Adrenal gland (tissue), 12 donors: Measurements from ENCODE around the gene TSPAN8. TPM values are rescaled to one million over a fixed set of nuclear protein-coding genes. Genes with fewer than 3 reads are reported as not detected.

Experiments
- DNase-seq, 7 donors: peaks; one replicate each; pipeline ENCODE4 v3.0.0-alpha.2; 2019 to 2020
- H3K27ac ChIP-seq, 5 donors: fragments of 200-600 bp; sonication (generic) in 4 of 5; 1 replicate in 3 of 5; 2 replicates in 2 of 5; pipeline versions ENCODE4 v1.5.1 to v1.8.0; 2016 to 2020; ENCODE audit warnings: mild to moderate bottlenecking in 1 of 5
- H3K27me3 ChIP-seq: fragments of 200-600 bp; 2 replicates; pipeline ENCODE4 v1.8.0; 2021
- H3K36me3 ChIP-seq, 2 donors: fragments of 200-600 bp; replicated peaks in 1 of 2; 1 replicate in 1 of 2; 2 replicates in 1 of 2; pipeline versions ENCODE4 v1.5.1 to v1.8.0; 2018 to 2022
- H3K4me1 ChIP-seq, 2 donors: fragments of 200-600 bp; replicated peaks in 1 of 2; 1 replicate in 1 of 2; 2 replicates in 1 of 2; pipeline versions ENCODE4 v1.5.1 to v1.8.0; 2018 to 2021
- H3K4me3 ChIP-seq, 4 donors: fragments of 200-600 bp; sonication (generic) in 3 of 4; one replicate each; pipeline ENCODE4 v1.5.1; 2016 to 2018
- H3K9me3 ChIP-seq, 3 donors: fragments of 200-600 bp; sonication (generic) in 1 of 3; replicated peaks in 1 of 3; 1 replicate in 2 of 3; 2 replicates in 1 of 3; pipeline versions ENCODE4 v1.5.1 to v1.8.0; 2016 to 2021
- POLR2A ChIP-seq, 2 donors: fragments of 450-650 bp; IDR thresholded peaks; one replicate each; pipeline ENCODE4 v1.6.1; 2017; ENCODE audit warnings: antibody characterized with exemption in 2 of 2, mild to moderate bottlenecking in 2 of 2, moderate library complexity in 1 of 2
- WGBS, 4 donors: extraction: QIAGEN DNeasy Blood & Tissue Kit in 2 of 4; methylation state at CpG; one replicate each; pipeline versions ENCODE4 v1.1.5 to v1.1.7; 2013 to 2017; 5-methylcytosine and 5-hydroxymethylcytosine counted together
- intact Hi-C, 2 donors: fragments of 100-400 bp; cut with DNase I; formaldehyde crosslinking; loops; one replicate each; pipeline versions ENCODE4 v1.14.1 to v1.15.0; 2022 to 2023
- polyA plus RNA-seq, 3 donors: library from polyadenylated mRNA; stranded (reverse); fragments of 200-250 nt in 2 of 3; fragments of 350-450 nt in 1 of 3; fragmentation: Illumina TruSeq in 1 of 3; extraction: RNeasy Lipid Tissue Mini Kit (QIAGEN cat#74804) in 1 of 3; gene quantifications; one replicate each; pipeline ENCODE4 v1.2.3, GENCODE V29; 2013 to 2014
- total RNA-seq, 9 donors: library from RNA; depleted of rRNA in 4 of 9; stranded (reverse); fragments of >200 nt in 4 of 9; fragments of 120-200 nt in 1 of 9; fragmentation: NEBNext Ultra II Directional in 1 of 9; extraction: Animal tissue kit (Norgen Biotek cat#: 25700) in 1 of 9; gene quantifications; one replicate each; pipeline versions ENCODE4 v1.1.0 to v1.2.4, GENCODE V29; 2013 to 2023
- TF ChIP-seq, protein P1 (sequence below), 6 experiments: fragments of 450-650 bp in 4 of 6; fragments of 200-600 bp in 2 of 6; sonication (generic) in 1 of 6; IDR thresholded peaks; 1 replicate in 5 of 6; 2 replicates in 1 of 6; pipeline versions ENCODE4 v1.5.1 to v1.8.0; 2016 to 2021; ENCODE audit warnings: antibody characterized with exemption in 6 of 6, mild to moderate bottlenecking in 2 of 6, moderate library complexity in 1 of 6
- donor health status: healthy with polysubstance abuse.
- donor health status: Bipolar disorder and iron deficiency.
- donor health status: DM: yes; HTN: yes; CAD: no.
- donor health status: DM: no; HTN: no; CAD: no.
- donor health status: DM: no; HTN: no; CAD: no.
- donor health status: DM: yes; HTN: yes; CAD: no.

Gene TSPAN8
- total and polyA plus RNA-seq, 12 donors = 0.90 to 11.6 (median 3.7) TPM

DNA sequence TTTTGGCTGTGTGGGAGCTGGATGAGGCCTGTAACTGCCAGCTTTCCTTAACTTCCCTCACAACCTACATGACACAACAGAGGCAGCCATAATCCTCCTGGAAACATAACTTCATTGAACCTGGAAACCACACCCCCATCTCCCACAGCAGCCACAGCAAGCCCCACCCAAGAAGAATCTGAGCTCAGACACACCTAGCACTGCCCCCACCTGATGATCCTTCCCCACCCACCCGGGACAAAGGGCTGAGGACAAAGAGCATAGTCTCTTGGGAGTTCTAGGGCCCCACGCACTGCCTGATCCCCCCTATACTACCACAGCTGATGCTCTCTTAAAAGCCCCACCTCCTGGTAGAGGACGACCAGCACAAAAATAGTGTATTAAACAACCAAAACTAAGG, 29.6 kb upstream of the TSPAN8 start:
- 70 to 93% (median 83%) methylated on average over 2 to 3 of the region's 3 CpGs for WGBS, 4 donors
- TF ChIP-seq, protein P1, sequence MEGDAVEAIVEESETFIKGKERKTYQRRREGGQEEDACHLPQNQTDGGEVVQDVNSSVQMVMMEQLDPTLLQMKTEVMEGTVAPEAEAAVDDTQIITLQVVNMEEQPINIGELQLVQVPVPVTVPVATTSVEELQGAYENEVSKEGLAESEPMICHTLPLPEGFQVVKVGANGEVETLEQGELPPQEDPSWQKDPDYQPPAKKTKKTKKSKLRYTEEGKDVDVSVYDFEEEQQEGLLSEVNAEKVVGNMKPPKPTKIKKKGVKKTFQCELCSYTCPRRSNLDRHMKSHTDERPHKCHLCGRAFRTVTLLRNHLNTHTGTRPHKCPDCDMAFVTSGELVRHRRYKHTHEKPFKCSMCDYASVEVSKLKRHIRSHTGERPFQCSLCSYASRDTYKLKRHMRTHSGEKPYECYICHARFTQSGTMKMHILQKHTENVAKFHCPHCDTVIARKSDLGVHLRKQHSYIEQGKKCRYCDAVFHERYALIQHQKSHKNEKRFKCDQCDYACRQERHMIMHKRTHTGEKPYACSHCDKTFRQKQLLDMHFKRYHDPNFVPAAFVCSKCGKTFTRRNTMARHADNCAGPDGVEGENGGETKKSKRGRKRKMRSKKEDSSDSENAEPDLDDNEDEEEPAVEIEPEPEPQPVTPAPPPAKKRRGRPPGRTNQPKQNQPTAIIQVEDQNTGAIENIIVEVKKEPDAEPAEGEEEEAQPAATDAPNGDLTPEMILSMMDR (IDR thresholded peaks at IDR 0.05) = no peak
- no peak for TF ChIP-seq POLR2A (IDR thresholded peaks at IDR 0.05)
- DNase-seq = no peak
- Histone ChIP-seq H3K4me3 (no peak overlapping the region), H3K27me3 (no peaks in the 10 kb centered on the region), H3K36me3 (no peaks in the 10 kb centered on the region), H3K4me1 (peaks cover 0 to 6% of the 10 kb centered on the region in 2 donors), H3K27ac (no peak overlapping the region), H3K9me3 (no peaks in the 10 kb centered on the region)
- intact Hi-C loops = no loop called here

DNA sequence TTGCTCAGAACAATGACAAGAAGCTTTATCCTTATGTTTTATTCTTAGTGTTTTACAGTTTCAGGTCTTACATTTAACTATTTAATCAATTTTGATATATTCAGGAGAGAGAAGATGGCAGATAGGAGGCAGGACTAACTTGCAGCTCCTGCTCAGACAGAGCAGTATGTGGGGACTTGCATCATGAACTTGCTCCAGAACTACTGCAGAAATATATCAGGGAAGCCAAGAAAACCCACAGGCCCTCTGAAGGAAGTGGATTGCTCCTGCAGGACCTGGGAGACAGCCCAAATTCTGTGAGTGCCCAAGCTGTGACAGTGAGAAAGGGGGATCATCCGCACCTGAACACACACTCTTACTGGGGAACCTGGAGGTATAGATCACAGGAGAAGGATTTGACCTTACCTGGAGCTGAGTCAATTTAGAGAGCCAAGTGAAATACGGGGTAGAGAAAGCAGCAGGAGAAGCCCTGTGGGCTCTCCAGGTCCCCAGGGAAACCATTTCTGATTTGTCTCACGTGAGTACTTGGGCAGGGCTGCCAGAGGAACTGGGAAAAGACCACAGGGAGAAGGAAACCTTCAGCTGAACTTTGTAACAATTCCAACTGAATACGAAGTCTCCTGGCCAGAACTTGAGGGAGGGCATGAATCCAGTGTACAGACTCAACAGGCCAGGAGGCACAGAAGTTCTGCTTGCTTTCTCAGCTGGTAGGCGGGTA, 28.9 kb upstream of the TSPAN8 start:
- TF ChIP-seq POLR2A (IDR thresholded peaks at IDR 0.05) = no peak
- TF ChIP-seq, protein P1 (IDR thresholded peaks at IDR 0.05) = no peak
- intact Hi-C loops = no loop called here
- DNase-seq = no peak
- no peak overlapping the region for H3K27ac ChIP-seq
- H3K4me3 ChIP-seq = no peak overlapping the region
- H3K4me1 ChIP-seq = peaks cover 0 to 6% of the 10 kb centered on the region in 2 donors
- H3K27me3 ChIP-seq = no peaks in the 10 kb centered on the region
- no peaks in the 10 kb centered on the region for H3K36me3 ChIP-seq
- WGBS, 4 donors = 72 to 83% (median 75%) methylated on average over 4 to 5 of the region's 5 CpGs
- H3K9me3 ChIP-seq = no peaks in the 10 kb centered on the region

DNA sequence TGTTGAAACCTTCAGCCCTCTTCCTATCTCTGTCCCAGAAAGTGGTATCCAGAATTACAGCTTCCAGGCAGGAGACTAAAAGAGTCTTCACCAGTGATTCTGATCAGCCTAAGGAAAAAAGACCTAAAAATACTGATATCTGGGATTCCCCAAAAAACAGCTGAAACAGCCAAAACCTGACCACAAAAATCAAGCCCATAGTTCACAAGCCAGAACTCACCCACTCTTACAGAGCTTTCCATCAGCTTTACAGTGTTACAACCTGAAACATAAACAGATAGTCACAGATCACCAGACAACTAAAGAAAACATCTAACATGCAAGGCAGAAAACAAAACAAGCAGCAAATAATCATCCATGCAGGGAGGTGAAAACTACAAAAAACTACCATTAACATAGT, 26.0 kb upstream of the TSPAN8 start:
- TF ChIP-seq, protein P1 (IDR thresholded peaks at IDR 0.05) = no peak
- no peak for TF ChIP-seq POLR2A (IDR thresholded peaks at IDR 0.05)
- DNase-seq = no peak
- Histone ChIP-seq H3K9me3 (no peaks in the 10 kb centered on the region), H3K4me1 (peaks cover 0 to 6% of the 10 kb centered on the region in 2 donors), H3K4me3 (no peak overlapping the region), H3K27ac (no peak overlapping the region), H3K27me3 (no peaks in the 10 kb centered on the region), H3K36me3 (no peaks in the 10 kb centered on the region)
- intact Hi-C loops = no loop called here

DNA sequence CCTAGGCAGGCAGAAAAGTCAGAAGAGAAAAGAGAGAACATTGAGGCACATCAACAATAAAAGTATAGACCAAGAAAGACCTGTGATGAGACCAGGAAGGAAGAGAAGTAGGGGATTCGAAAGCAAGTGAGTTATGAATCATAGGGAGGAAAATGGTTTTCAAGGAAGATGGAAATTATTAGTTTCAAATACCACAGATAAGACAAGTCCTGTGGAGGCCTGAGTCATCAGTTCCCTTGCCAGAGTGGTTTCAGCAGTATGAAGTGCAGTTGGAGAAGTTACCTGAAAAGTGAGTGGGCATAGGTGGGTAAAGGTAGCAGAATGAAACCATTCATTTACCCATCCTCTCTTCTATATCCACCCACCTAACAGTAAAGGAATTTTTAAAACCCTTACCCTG, 25.2 kb upstream of the TSPAN8 start:
- WGBS, 4 donors = 8 to 33% (median 21%) methylated on average over 1 of the region's 1 CpG
- DNase-seq = peak in 4 of 7 donors; percentile 32 to 80 (median 53)
- Histone ChIP-seq H3K4me1 (peaks cover 0 to 6% of the 10 kb centered on the region in 2 donors), H3K36me3 (no peaks in the 10 kb centered on the region), H3K27ac (no peak overlapping the region), H3K9me3 (no peaks in the 10 kb centered on the region), H3K27me3 (no peaks in the 10 kb centered on the region), H3K4me3 (no peak overlapping the region)
- TF ChIP-seq POLR2A (IDR thresholded peaks at IDR 0.05) = no peak
- TF ChIP-seq, protein P1 (IDR thresholded peaks at IDR 0.05) = no peak
- intact Hi-C loops = no loop called here
